ENCODE data around the gene TTC12. TPM values are rescaled to one million over a fixed set of nuclear protein-coding genes. Genes with fewer than 3 reads are reported as not detected.

The TTC12 gene
- total RNA-seq: 28.3 TPM

- peak; percentile 96 for DNase-seq (ENCODE audit: low spot score)
These were observed at the start of gene TTC12 for GRCh38 chr11:113314389-113315301. Gene TTC12, plus strand, starts transcription at chr11:113314583. Its CDS starts 1,675 bp downstream, at chr11:113316258.

GRCh38 chr11:113265362-113265761, 49.0 kb upstream of the TTC12 start:
- DNase-seq (ENCODE audit: low spot score): no peak

GRCh38 chr11:113267493-113267892, 46.9 kb upstream of the TTC12 start:
- DNase-seq (ENCODE audit: low spot score): no peak

GRCh38 chr11:113269096-113269495, 45.3 kb upstream of the TTC12 start:
- no peak for DNase-seq (ENCODE audit: low spot score)

- no peak for DNase-seq (ENCODE audit: low spot score)
These were observed 44.7 kb upstream of the TTC12 start for GRCh38 chr11:113269636-113270035.

GRCh38 chr11:113270080-113270479, 44.3 kb upstream of the TTC12 start:
- no peak for DNase-seq (ENCODE audit: low spot score)

GRCh38 chr11:113271551-113272245, 42.7 kb upstream of the TTC12 start:
- DNase-seq (ENCODE audit: low spot score): no peak

GRCh38 chr11:113272281-113272680, 42.1 kb upstream of the TTC12 start:
- DNase-seq (ENCODE audit: low spot score): no peak

GRCh38 chr11:113272927-113273615, 41.3 kb upstream of the TTC12 start:
- DNase-seq (ENCODE audit: low spot score): no peak

- no peak for DNase-seq (ENCODE audit: low spot score)
These were observed 40.7 kb upstream of the TTC12 start for GRCh38 chr11:113273720-113274119.

- DNase-seq (ENCODE audit: low spot score): no peak
These were observed 39.4 kb upstream of the TTC12 start for GRCh38 chr11:113274713-113275582.

- DNase-seq (ENCODE audit: low spot score): no peak
These were observed 38.8 kb upstream of the TTC12 start for GRCh38 chr11:113275602-113276001.

GRCh38 chr11:113276466-113276865, 37.9 kb upstream of the TTC12 start:
- no peak for DNase-seq (ENCODE audit: low spot score)

GRCh38 chr11:113277907-113278306, 36.5 kb upstream of the TTC12 start:
- no peak for DNase-seq (ENCODE audit: low spot score)

GRCh38 chr11:113278481-113278880, 35.9 kb upstream of the TTC12 start:
- no peak for DNase-seq (ENCODE audit: low spot score)

GRCh38 chr11:113278925-113279324, 35.5 kb upstream of the TTC12 start:
- no peak for DNase-seq (ENCODE audit: low spot score)

- DNase-seq (ENCODE audit: low spot score): no peak
These were observed 34.8 kb upstream of the TTC12 start for GRCh38 chr11:113279591-113279990.

GRCh38 chr11:113281052-113281725, 33.2 kb upstream of the TTC12 start:
- no peak for DNase-seq (ENCODE audit: low spot score)

- DNase-seq (ENCODE audit: low spot score): no peak
These were observed 31.4 kb upstream of the TTC12 start for GRCh38 chr11:113282898-113283437.

- DNase-seq (ENCODE audit: low spot score): no peak
These were observed 30.5 kb upstream of the TTC12 start for GRCh38 chr11:113283881-113284280.

Data from mucosa of gallbladder (tissue), 1 donor.